Upper lobe of right lung (tissue), 1 donor: ENCODE measurements around the gene NHSL1. TPM values are rescaled to one million over a fixed set of nuclear protein-coding genes. Genes with fewer than 3 reads are reported as not detected.

Experiments used
- ATAC-seq: fragments of 200-7000 bp; cut with Tn5 transposase; one replicate; pipeline ENCODE4 v1.9.1; 2020; ENCODE audit warnings: mild to moderate bottlenecking, moderate library complexity
- DNase-seq: peaks from one replicate; pipeline ENCODE4 v3.0.0-alpha.2; 2020
- H3K27ac ChIP-seq: fragments of 200-600 bp; one replicate; pipeline ENCODE4 v1.8.0; 2022
- H3K27me3 ChIP-seq: fragments of 200-600 bp; one replicate; pipeline ENCODE4 v1.8.0; 2022; ENCODE audit warnings: mild to moderate bottlenecking
- H3K36me3 ChIP-seq: fragments of 200-600 bp; one replicate; pipeline ENCODE4 v1.8.0; 2022
- H3K4me1 ChIP-seq: fragments of 200-600 bp; one replicate; pipeline ENCODE4 v1.8.0; 2022
- H3K4me3 ChIP-seq: fragments of 200-600 bp; one replicate; pipeline ENCODE4 v1.8.0; 2022; ENCODE audit warnings: mild to moderate bottlenecking
- H3K9me3 ChIP-seq: fragments of 200-600 bp; one replicate; pipeline ENCODE4 v1.8.0; 2022
- CTCF ChIP-seq: fragments of 200-600 bp; IDR thresholded peaks from one replicate; pipeline ENCODE4 v1.8.0; 2022; ENCODE audit warnings: antibody characterized with exemption
- intact Hi-C: fragments of 100-400 bp; cut with DNase I; formaldehyde crosslinking; loops from one replicate; pipeline ENCODE4 v1.11.0; 2022
- total RNA-seq: library from RNA; stranded (reverse); fragmentation: NEBNext Ultra II Directional; extraction: Animal tissue kit (Norgen Biotek cat#: 25700); gene quantifications from one replicate; pipeline ENCODE4 v1.2.1, GENCODE V29; 2021
- donor health status: DM: no; HTN: yes; CAD: no; lungs with severe emphysema.

The NHSL1 gene
- total RNA-seq, 1 donor from 2014 or later: 69.5 TPM

DNA sequence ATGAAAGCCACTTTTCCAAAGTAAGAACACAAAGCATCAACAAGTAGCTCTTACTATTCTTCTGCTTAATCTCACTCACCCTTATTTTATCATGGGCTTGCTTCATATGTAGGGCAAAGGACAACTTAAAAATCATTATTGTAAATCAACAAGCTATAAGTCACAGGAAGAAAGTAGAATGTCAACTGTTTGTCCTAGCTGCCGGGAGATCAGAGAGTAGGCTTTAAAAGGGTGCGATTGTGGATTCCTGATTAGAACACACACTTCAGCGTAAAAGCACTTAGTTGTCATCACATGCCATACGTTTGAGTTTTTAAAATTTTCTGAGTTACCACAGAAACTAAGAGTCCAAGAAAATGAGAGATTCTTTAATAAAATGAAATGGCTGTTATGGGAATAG, 44.4 kb upstream of the NHSL1 start:
- DNase-seq: no peak
- Histone ChIP-seq H3K9me3 (no peaks in the 10 kb centered on the region), H3K27me3 (no peaks in the 10 kb centered on the region), H3K4me1 (peaks cover 47% of the 10 kb centered on the region), H3K4me3 (peak overlapping the region; percentile 50), H3K36me3 (no peaks in the 10 kb centered on the region), H3K27ac (peak overlapping the region; percentile 71)
- no peak for TF ChIP-seq CTCF
- ATAC-seq: no peak
- intact Hi-C loops: no loop called here

- intact Hi-C loops: no loop called here
- ATAC-seq (no peak), DNase-seq (no peak)
- no peaks in the 10 kb centered on the region for H3K9me3 ChIP-seq
- peak overlapping the region; percentile 62 for H3K27ac ChIP-seq
- no peak for TF ChIP-seq CTCF
- no peak overlapping the region for H3K4me3 ChIP-seq
- no peaks in the 10 kb centered on the region for H3K36me3 ChIP-seq
- no peaks in the 10 kb centered on the region for H3K27me3 ChIP-seq
- H3K4me1 ChIP-seq: peaks cover 48% of the 10 kb centered on the region
These were observed 42.7 kb upstream of the NHSL1 start for GRCh38 chr6:138541823-138542481.

- no peak for TF ChIP-seq CTCF
- DNase-seq (no peak), ATAC-seq (peak; percentile 12)
- intact Hi-C loops: no loop called here
- Histone ChIP-seq H3K27me3 (no peaks in the 10 kb centered on the region), H3K9me3 (no peaks in the 10 kb centered on the region), H3K4me1 (peaks cover 36% of the 10 kb centered on the region), H3K4me3 (no peak overlapping the region), H3K36me3 (no peaks in the 10 kb centered on the region), H3K27ac (peak overlapping the region; percentile 32)
These were observed 41.2 kb upstream of the NHSL1 start for GRCh38 chr6:138540468-138540867.

GRCh38 chr6:138539876-138540275, 40.6 kb upstream of the NHSL1 start:
- intact Hi-C loops: no loop called here
- DNase-seq (no peak), ATAC-seq (no peak)
- H3K4me3 ChIP-seq: no peak overlapping the region
- H3K4me1 ChIP-seq: peaks cover 36% of the 10 kb centered on the region
- H3K9me3 ChIP-seq: no peaks in the 10 kb centered on the region
- H3K36me3 ChIP-seq: no peaks in the 10 kb centered on the region
- no peak for TF ChIP-seq CTCF
- H3K27me3 ChIP-seq: no peaks in the 10 kb centered on the region
- H3K27ac ChIP-seq: no peak overlapping the region

GRCh38 chr6:138538390-138539031, 39.2 kb upstream of the NHSL1 start:
- TF ChIP-seq CTCF: no peak
- DNase-seq: no peak
- Histone ChIP-seq H3K27ac (no peak overlapping the region), H3K36me3 (no peaks in the 10 kb centered on the region), H3K27me3 (no peaks in the 10 kb centered on the region), H3K4me3 (no peak overlapping the region), H3K9me3 (no peaks in the 10 kb centered on the region), H3K4me1 (peaks cover 36% of the 10 kb centered on the region)
- peak; percentile 27 for ATAC-seq
- intact Hi-C loops: no loop called here
